Tibial artery (tissue), 4 donors: ENCODE measurements around the gene BIRC2.

Experiments
- DNase-seq, 2 donors: peaks; one replicate each; pipeline ENCODE4 v3.0.0-alpha.2; 2019
- H3K27ac ChIP-seq, 2 donors: fragments of 200-600 bp; sonication (generic) in 1 of 2; 1 replicate in 1 of 2; 2 replicates in 1 of 2; pipeline ENCODE4 v1.5.1; 2018 to 2019; ENCODE audit warnings: mild to moderate bottlenecking in 1 of 2
- H3K27me3 ChIP-seq, 2 donors: fragments of 200-600 bp; sonication (generic) in 1 of 2; one replicate each; pipeline versions ENCODE4 v1.5.1 to v1.6.0; 2016 to 2019
- H3K36me3 ChIP-seq, 3 donors: fragments of 200-600 bp; sonication (generic) in 2 of 3; one replicate each; pipeline ENCODE4 v1.5.1; 2016 to 2019; ENCODE audit warnings: mild to moderate bottlenecking in 2 of 3
- H3K4me1 ChIP-seq, 4 donors: fragments of 200-600 bp; sonication (generic) in 2 of 4; 1 replicate in 3 of 4; 2 replicates in 1 of 4; pipeline ENCODE4 v1.5.1; 2016 to 2019
- H3K4me3 ChIP-seq, 2 donors: fragments of 200-600 bp; sonication (generic) in 1 of 2; 1 replicate in 1 of 2; 2 replicates in 1 of 2; pipeline ENCODE4 v1.5.1; 2018 to 2019; ENCODE audit warnings: mild to moderate bottlenecking in 2 of 2
- H3K9me3 ChIP-seq, 3 donors: fragments of 200-600 bp; sonication (generic) in 1 of 3; one replicate each; pipeline ENCODE4 v1.5.1; 2016 to 2019
- CTCF ChIP-seq, 2 experiments: fragments of 200-600 bp in 1 of 2; fragments of 450-650 bp in 1 of 2; IDR thresholded peaks; one replicate each; pipeline ENCODE4 v1.5.1; 2017 to 2019; ENCODE audit warnings: antibody characterized with exemption in 2 of 2, mild to moderate bottlenecking in 1 of 2, moderate library complexity in 1 of 2
- intact Hi-C: fragments of 100-400 bp; cut with DNase I; formaldehyde crosslinking; loops from one replicate; pipeline ENCODE4 v1.15.0; 2023; ENCODE audit warnings: low total_unique reads

Gene BIRC2

DNA sequence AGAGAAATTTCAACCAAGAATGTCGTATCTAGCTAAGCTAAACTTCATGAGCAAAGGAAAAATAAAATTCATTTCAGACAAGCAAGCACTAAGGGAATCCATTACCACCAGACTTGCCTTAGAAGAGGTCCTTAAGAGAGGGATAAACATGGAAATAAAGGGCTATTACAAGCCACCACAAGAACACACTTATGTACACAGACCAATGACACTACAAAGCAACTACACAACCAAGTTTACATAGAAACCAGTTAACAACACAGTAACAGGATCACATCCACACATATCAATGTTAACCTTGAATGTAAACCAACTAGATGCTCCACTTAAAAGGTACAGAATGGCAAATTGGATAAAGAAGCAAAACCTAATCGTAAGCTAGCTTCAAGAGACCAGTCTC lies 67.5 kb downstream of the BIRC2 start:
- H3K4me3 ChIP-seq, result no peak overlapping the region
- intact Hi-C loops, result no loop called here
- H3K27ac ChIP-seq, result no peak overlapping the region

GRCh38 chr11:102415304-102415916 lies 68.4 kb downstream of the BIRC2 start:
- Histone ChIP-seq H3K4me3 (no peak overlapping the region), H3K27ac (no peak overlapping the region), H3K9me3 (peaks cover 0 to 9% (median 7%) of the 10 kb centered on the region in 3 donors), H3K36me3 (no peaks in the 10 kb centered on the region), H3K4me1 (peaks cover 0 to 2% (median 0%) of the 10 kb centered on the region in 4 donors), H3K27me3 (no peaks in the 10 kb centered on the region)
- TF ChIP-seq CTCF (IDR thresholded peaks at IDR 0.05), result no peak
- DNase-seq, result no peak
- intact Hi-C loops, result no loop called here

More for the DNA sequence above, 67.5 kb downstream of the BIRC2 start:
- peaks cover 0 to 5% (median 0%) of the 10 kb centered on the region in 4 donors for H3K4me1 ChIP-seq
- no peak for TF ChIP-seq CTCF (IDR thresholded peaks at IDR 0.05)
- no peak for DNase-seq
- H3K36me3 ChIP-seq, result no peaks in the 10 kb centered on the region
- no peaks in the 10 kb centered on the region for H3K27me3 ChIP-seq
- peaks cover 0 to 9% (median 7%) of the 10 kb centered on the region in 3 donors for H3K9me3 ChIP-seq

DNA sequence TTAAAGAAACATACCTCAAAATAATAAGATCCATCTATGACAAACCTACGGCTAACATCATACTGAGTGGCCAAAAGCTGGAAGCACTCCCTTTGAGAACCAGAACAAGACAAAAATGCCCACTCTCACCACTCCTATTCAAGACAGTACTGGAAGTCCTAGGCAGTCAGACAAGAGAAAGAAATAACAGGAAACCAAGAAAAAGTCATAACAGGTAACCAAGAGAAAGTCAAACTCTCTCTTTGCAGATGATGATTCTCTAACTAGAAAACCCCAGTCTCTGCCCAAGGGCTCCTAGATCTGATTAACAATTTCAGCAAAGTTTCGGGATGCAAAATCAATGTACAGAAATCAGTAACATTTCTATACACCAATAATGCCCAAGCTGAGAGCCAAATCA lies 70.0 kb downstream of the BIRC2 start:
- H3K36me3 ChIP-seq, result no peaks in the 10 kb centered on the region
- H3K4me3 ChIP-seq, result no peak overlapping the region
- TF ChIP-seq CTCF (IDR thresholded peaks at IDR 0.05), result no peak
- no peak overlapping the region for H3K27ac ChIP-seq
- no peaks in the 10 kb centered on the region for H3K4me1 ChIP-seq
- no peak for DNase-seq
- H3K9me3 ChIP-seq, result peaks cover 0 to 9% (median 7%) of the 10 kb centered on the region in 3 donors
- H3K27me3 ChIP-seq, result no peaks in the 10 kb centered on the region
- intact Hi-C loops, result no loop called here

- DNase-seq, result no peak
- Histone ChIP-seq H3K27ac (no peak overlapping the region), H3K27me3 (no peaks in the 10 kb centered on the region), H3K4me1 (no peaks in the 10 kb centered on the region), H3K4me3 (no peak overlapping the region), H3K36me3 (no peaks in the 10 kb centered on the region), H3K9me3 (peaks cover 0 to 9% (median 7%) of the 10 kb centered on the region in 3 donors)
- intact Hi-C loops, result no loop called here
- no peak for TF ChIP-seq CTCF (IDR thresholded peaks at IDR 0.05)
Measured at GRCh38 chr11:102419181-102419580, 72.2 kb downstream of the BIRC2 start.

GRCh38 chr11:102420547-102420946 lies 73.5 kb downstream of the BIRC2 start:
- no peaks in the 10 kb centered on the region for H3K36me3 ChIP-seq
- no peaks in the 10 kb centered on the region for H3K27me3 ChIP-seq
- TF ChIP-seq CTCF (IDR thresholded peaks at IDR 0.05), result no peak
- no peaks in the 10 kb centered on the region for H3K4me1 ChIP-seq
- intact Hi-C loops, result no loop called here
- no peak for DNase-seq
- H3K27ac ChIP-seq, result no peak overlapping the region
- H3K9me3 ChIP-seq, result peaks cover 0 to 9% (median 7%) of the 10 kb centered on the region in 3 donors
- no peak overlapping the region for H3K4me3 ChIP-seq
